ENCODE measurements around the gene RNF135.

RNF135 gene, protein sequence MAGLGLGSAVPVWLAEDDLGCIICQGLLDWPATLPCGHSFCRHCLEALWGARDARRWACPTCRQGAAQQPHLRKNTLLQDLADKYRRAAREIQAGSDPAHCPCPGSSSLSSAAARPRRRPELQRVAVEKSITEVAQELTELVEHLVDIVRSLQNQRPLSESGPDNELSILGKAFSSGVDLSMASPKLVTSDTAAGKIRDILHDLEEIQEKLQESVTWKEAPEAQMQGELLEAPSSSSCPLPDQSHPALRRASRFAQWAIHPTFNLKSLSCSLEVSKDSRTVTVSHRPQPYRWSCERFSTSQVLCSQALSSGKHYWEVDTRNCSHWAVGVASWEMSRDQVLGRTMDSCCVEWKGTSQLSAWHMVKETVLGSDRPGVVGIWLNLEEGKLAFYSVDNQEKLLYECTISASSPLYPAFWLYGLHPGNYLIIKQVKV

GRCh38 chr17:30970831-30971567 is at the start of gene RNF135:
TSS of gene RNF135 (plus strand) at chr17:30971039. CDS start at chr17:30971074, 35 bp downstream.
- DNase-seq (ENCODE audit: low read depth): peak; percentile 83
- no peak for TF ChIP-seq CTCF (conservative IDR thresholded peaks at IDR 0.05; ENCODE audit: control insufficient read depth, insufficient read depth, low read depth, low read length)

DNA sequence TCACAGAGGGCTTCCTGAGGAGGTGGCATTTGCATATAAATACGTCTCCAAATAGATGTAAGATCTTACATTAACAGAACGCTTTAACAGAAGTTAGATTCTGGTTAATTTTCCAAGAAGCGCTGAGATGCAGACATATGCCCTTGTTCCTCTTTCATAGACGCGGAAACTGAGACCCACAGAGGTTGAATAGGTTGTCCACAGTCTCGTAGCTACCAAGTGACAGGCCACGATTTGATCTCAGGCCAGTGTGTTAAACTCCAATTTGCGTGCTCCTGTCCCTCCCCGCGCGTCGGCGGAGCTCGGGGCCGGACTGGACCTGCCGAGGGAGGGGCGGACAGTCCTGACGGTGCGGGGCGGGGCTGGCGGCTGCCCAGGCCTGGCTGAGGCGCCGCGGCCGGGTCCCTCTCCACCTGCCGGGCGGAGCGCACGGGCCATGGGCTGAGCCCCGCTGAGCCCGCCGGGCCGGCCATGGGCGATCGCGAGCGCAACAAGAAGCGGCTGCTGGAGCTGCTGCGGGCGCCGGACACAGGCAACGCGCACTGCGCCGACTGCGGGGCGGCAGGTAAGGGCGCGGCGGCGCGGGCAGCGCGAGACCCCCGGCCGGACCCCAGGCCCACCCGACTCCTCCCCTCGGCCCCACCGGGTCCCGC is 49.2 kb upstream of the RNF135 start, which contains the start of gene ADAP2:
Gene ADAP2 (plus strand): TSS at position 402 of the 653 bp plus-strand sequence. CDS start 70 bp downstream, at position 472.
- no peak for DNase-seq (ENCODE audit: low read depth)
- H3K4me3 ChIP-seq (ENCODE audit: control insufficient read depth, low read depth, low read length): no peak within 1 kb of the TSS
- TF ChIP-seq CTCF (conservative IDR thresholded peaks at IDR 0.05; ENCODE audit: control insufficient read depth, insufficient read depth, low read depth, low read length): no peak

More at GRCh38 chr17:30970831-30971567, at the start of gene RNF135:
- peak within 1 kb of the TSS; percentile 79 for H3K4me3 ChIP-seq (ENCODE audit: control insufficient read depth, low read depth, low read length)

DNA sequence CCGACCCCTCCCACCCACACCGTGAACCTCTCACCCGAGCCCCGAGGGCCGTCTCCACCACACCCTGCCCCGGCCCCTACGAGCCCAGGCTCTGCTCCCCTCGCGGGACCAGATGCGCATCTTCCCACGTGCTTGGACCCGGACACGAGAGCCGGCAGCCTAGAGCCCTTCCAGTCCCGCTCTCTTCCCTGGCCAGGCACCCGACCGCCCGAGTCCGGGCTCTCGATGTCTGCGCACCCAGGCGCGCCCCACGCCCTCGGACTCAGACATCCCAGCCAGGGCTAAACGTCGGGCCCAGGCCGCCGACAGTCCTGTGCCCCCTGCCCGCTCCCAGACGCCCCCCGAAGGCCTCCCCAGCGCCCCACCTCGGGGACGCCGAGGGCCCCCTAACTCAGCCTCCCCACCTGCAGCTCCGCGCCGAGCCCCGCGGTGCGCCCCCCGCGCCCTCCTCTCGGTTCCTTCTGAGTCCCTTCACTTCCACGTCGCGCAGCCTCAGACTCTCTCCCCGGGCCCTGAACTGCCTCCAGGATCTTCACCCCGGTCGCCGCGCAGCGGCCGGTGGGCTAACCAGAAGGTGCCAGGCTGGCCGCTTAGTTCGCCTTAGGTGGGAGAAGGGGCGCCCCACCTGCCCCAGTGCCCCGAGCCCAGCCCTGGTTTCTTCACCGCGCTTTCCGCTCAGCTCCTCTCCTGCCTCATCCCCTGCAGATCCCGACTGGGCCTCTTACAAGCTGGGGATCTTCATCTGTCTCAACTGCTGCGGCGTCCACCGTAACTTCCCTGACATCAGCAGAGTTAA is 48.4 kb upstream of the RNF135 start:
- no peak overlapping the region for H3K4me3 ChIP-seq (ENCODE audit: control insufficient read depth, low read depth, low read length)
- no peak for DNase-seq (ENCODE audit: low read depth)
- TF ChIP-seq CTCF (conservative IDR thresholded peaks at IDR 0.05; ENCODE audit: control insufficient read depth, insufficient read depth, low read depth, low read length): no peak

- DNase-seq (ENCODE audit: low read depth): no peak
- no peak for TF ChIP-seq CTCF (conservative IDR thresholded peaks at IDR 0.05; ENCODE audit: control insufficient read depth, insufficient read depth, low read depth, low read length)
- no peak overlapping the region for H3K4me3 ChIP-seq (ENCODE audit: control insufficient read depth, low read depth, low read length)
These were observed 46.5 kb upstream of the RNF135 start for GRCh38 chr17:30924341-30924740.

GRCh38 chr17:30926516-30926915 is 44.3 kb upstream of the RNF135 start:
- H3K4me3 ChIP-seq (ENCODE audit: control insufficient read depth, low read depth, low read length): no peak overlapping the region
- TF ChIP-seq CTCF (conservative IDR thresholded peaks at IDR 0.05; ENCODE audit: control insufficient read depth, insufficient read depth, low read depth, low read length): no peak
- DNase-seq (ENCODE audit: low read depth): no peak

DNA sequence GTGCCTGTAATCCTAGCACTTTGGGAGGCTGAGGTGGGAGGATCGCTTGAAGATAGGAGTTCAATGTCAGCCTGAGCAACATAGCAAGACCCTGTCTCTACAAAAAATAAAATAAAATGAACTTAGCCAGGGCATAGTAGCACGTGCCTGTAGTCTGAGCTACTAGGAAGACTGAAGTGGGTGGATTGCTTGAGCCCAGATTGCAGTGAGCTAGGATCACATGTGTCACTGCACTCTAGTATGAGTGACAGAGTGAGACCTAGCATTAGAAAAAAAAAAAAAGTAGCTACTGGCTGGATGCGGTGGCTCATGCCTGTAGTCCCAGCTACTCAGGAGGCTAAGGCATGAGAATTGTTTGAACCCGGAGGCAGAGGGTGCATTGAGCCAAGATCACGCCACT is 43.1 kb upstream of the RNF135 start:
- H3K4me3 ChIP-seq (ENCODE audit: control insufficient read depth, low read depth, low read length): no peak overlapping the region
- no peak for DNase-seq (ENCODE audit: low read depth)
- TF ChIP-seq CTCF (conservative IDR thresholded peaks at IDR 0.05; ENCODE audit: control insufficient read depth, insufficient read depth, low read depth, low read length): no peak
